IMR-90 (cell line): ENCODE data around the gene ORC2. TPM values are rescaled to one million over a fixed set of nuclear protein-coding genes. Genes with fewer than 3 reads are reported as not detected.
A peak's percentile ranks its signal among the peaks of the same experiment; 100 is the strongest.

Experiments used
- ATAC-seq: fragments of 200-7000 bp; cut with Tn5 transposase; 2 replicates; pipeline ENCODE4 v1.9.1; 2020; ENCODE audit warnings: low read depth, mild to moderate bottlenecking, moderate library complexity
- BruUV-seq: library from RNA; stranded (reverse); fragments of 400-500 nt; replicated peaks from 2 replicates; lab custom pipeline; 2021; lab: Mats Ljungman, UMichigan
- CTCF ChIA-PET: fragments of 300-600 bp; formaldehyde crosslinking; extraction: SDS; loops from one replicate; lab custom pipeline; 2021; ENCODE audit warnings: antibody characterized with exemption; lab: Yijun Ruan, JAX
- POLR2A ChIA-PET: fragments of 300-600 bp; sonication (Branson Sonifier 250); formaldehyde crosslinking; loops from one replicate; lab custom pipeline; 2022; ENCODE audit warnings: antibody characterized with exemption; ENCODE audit not compliant: unreplicated experiment; lab: Charles Lee
- DNase-seq: peaks from one replicate; pipeline ENCODE4 v3.0.0; 2013
- H2AFZ ChIP-seq: replicated peaks from 2 replicates; pipeline ENCODE3; 2013; ENCODE audit warnings: low read length, mild to moderate bottlenecking; ENCODE audit not compliant: poor library complexity
- H2AK5ac ChIP-seq: 2 replicates; pipeline ENCODE4 v1.6.1; 2013; ENCODE audit warnings: low read depth, low read length, inconsistent platforms
- H2AK9ac ChIP-seq: replicated peaks from 2 replicates; pipeline ENCODE3; 2013; ENCODE audit warnings: mild to moderate bottlenecking, low read depth, low read length, moderate library complexity; ENCODE audit not compliant: poor library complexity
- H2BK120ac ChIP-seq: 2 replicates; pipeline ENCODE4 v1.6.1; 2013; ENCODE audit warnings: low read depth, low read length, inconsistent platforms
- H2BK15ac ChIP-seq: 3 replicates; pipeline ENCODE4 v1.6.1; 2013; ENCODE audit warnings: low read depth, low read length, inconsistent platforms
- H2BK20ac ChIP-seq: 2 replicates; pipeline ENCODE4 v1.6.1; 2013; ENCODE audit warnings: low read depth, mild to moderate bottlenecking, inconsistent platforms, low read length, moderate library complexity
- H2BK5ac ChIP-seq: 2 replicates; pipeline ENCODE4 v1.6.1; 2013; ENCODE audit warnings: mild to moderate bottlenecking, low read depth, low read length, inconsistent platforms; ENCODE audit not compliant: poor library complexity, severe bottlenecking
- H3K14ac ChIP-seq: replicated peaks from 2 replicates; pipeline ENCODE4 v1.6.1; 2013; ENCODE audit warnings: low read depth, low read length, inconsistent platforms
- H3K18ac ChIP-seq: 2 replicates; pipeline ENCODE4 v1.6.1; 2013; ENCODE audit warnings: low read depth, low read length, control low read depth
- H3K23ac ChIP-seq: 2 replicates; pipeline ENCODE4 v1.6.1; 2013; ENCODE audit warnings: low read depth, low read length, inconsistent platforms
- H3K27ac ChIP-seq: 2 replicates; pipeline ENCODE4 v1.5.1; 2013; ENCODE audit warnings: mild to moderate bottlenecking, control low read depth, low read length; ENCODE audit not compliant: insufficient read depth
- H3K27me3 ChIP-seq: 2 replicates; pipeline ENCODE4 v1.6.1; 2013; ENCODE audit warnings: low read length; ENCODE audit not compliant: control insufficient read depth, insufficient read depth
- H3K36me3 ChIP-seq: 2 replicates; pipeline ENCODE4 v1.6.1; 2013; ENCODE audit warnings: low read length, mixed read lengths; ENCODE audit not compliant: control insufficient read depth, insufficient read depth
- H3K4ac ChIP-seq: 2 replicates; pipeline ENCODE4 v1.6.1; 2013; ENCODE audit warnings: low read depth, low read length, inconsistent platforms
- H3K4me1 ChIP-seq: 2 replicates; pipeline ENCODE4 v1.6.1; 2013; ENCODE audit warnings: low read length, mixed read lengths; ENCODE audit not compliant: control insufficient read depth, insufficient read depth
- H3K4me2 ChIP-seq: 2 replicates; pipeline ENCODE4 v1.6.1; 2013; ENCODE audit warnings: low read depth, mild to moderate bottlenecking, control low read depth, low read length, moderate library complexity
- H3K4me3 ChIP-seq: 2 replicates; pipeline ENCODE4 v1.5.1; 2013; ENCODE audit warnings: low read depth, mild to moderate bottlenecking, control low read depth, low read length, moderate library complexity; ENCODE audit not compliant: insufficient read depth
- H3K56ac ChIP-seq: 2 replicates; pipeline ENCODE4 v1.6.1; 2013; ENCODE audit warnings: low read length, inconsistent platforms; ENCODE audit not compliant: insufficient read depth; ENCODE audit errors: extremely low read depth
- H3K79me1 ChIP-seq, 2 experiments: 2 replicates each; pipeline ENCODE4 v1.6.1; 2013; ENCODE audit warnings: low read length in 2 of 2, inconsistent platforms in 1 of 2, low read depth in 1 of 2
- H3K9ac ChIP-seq: 2 replicates; pipeline ENCODE4 v1.6.1; 2013; ENCODE audit warnings: low read depth, low read length, control low read depth
- H3K9me1 ChIP-seq: 2 replicates; pipeline ENCODE4 v1.6.1; 2013; ENCODE audit warnings: low read length, inconsistent platforms; ENCODE audit not compliant: insufficient read depth
- H3K9me3 ChIP-seq: 2 replicates; pipeline ENCODE4 v1.6.1; 2013; ENCODE audit warnings: low read length; ENCODE audit not compliant: control insufficient read depth, insufficient read depth
- H4K20me1 ChIP-seq: 2 replicates; pipeline ENCODE4 v1.6.1; 2013; ENCODE audit warnings: low read length, inconsistent platforms; ENCODE audit not compliant: insufficient read depth
- H4K5ac ChIP-seq: 2 replicates; pipeline ENCODE4 v1.6.1; 2013; ENCODE audit warnings: mild to moderate bottlenecking, low read depth, low read length, control low read depth
- H4K8ac ChIP-seq, 2 experiments: 2 replicates each; pipeline ENCODE4 v1.6.1; 2013; ENCODE audit warnings: low read depth in 2 of 2, low read length in 2 of 2, control low read depth in 1 of 2, inconsistent platforms in 1 of 2
- H4K91ac ChIP-seq: 2 replicates; pipeline ENCODE4 v1.6.1; 2013; ENCODE audit warnings: low read depth, low read length, inconsistent platforms; ENCODE audit not compliant: insufficient read depth
- BHLHE40 ChIP-seq: fragments of 150-350 bp; IDR thresholded peaks from 2 replicates; pipeline ENCODE4 v1.6.1; 2016; ENCODE audit warnings: mild to moderate bottlenecking, low read depth, low read length
- CEBPB ChIP-seq: IDR thresholded peaks from 2 replicates; pipeline ENCODE4 v1.6.1; 2012; ENCODE audit warnings: low read depth, low read length, improper control_type of control experiment
- CHD1 ChIP-seq: IDR thresholded peaks from 2 replicates; pipeline ENCODE4 v1.6.1; 2012; ENCODE audit warnings: low read depth, low read length, improper control_type of control experiment
- CTCF ChIP-seq: conservative IDR thresholded peaks from 2 replicates; pipeline ENCODE4 v1.5.1; 2012; ENCODE audit warnings: mild to moderate bottlenecking, low read depth, low read length, improper control_type of control experiment
- FOS ChIP-seq: fragments of 150-350 bp; IDR thresholded peaks from 2 replicates; pipeline ENCODE4 v1.6.1; 2016; ENCODE audit warnings: low read depth, low read length
- MAFK ChIP-seq: IDR thresholded peaks from 2 replicates; pipeline ENCODE4 v1.6.1; 2012; ENCODE audit warnings: low read depth, low read length, improper control_type of control experiment
- MAZ ChIP-seq: IDR thresholded peaks from 2 replicates; pipeline ENCODE4 v1.6.1; 2012; ENCODE audit warnings: low read depth, mild to moderate bottlenecking, low read length, improper control_type of control experiment, moderate library complexity, borderline replicate concordance
- MXI1 ChIP-seq: IDR thresholded peaks from 2 replicates; pipeline ENCODE4 v1.6.1; 2012; ENCODE audit warnings: low read depth, mild to moderate bottlenecking, low read length, moderate library complexity, borderline replicate concordance
- NFE2L2 ChIP-seq: fragments of 150-350 bp; IDR thresholded peaks from 2 replicates; pipeline ENCODE4 v1.6.1; 2016; ENCODE audit warnings: low read depth, mild to moderate bottlenecking, low read length
- POLR2A ChIP-seq: IDR thresholded peaks from 2 replicates; pipeline ENCODE4 v1.6.1; 2012; ENCODE audit warnings: mild to moderate bottlenecking, low read depth, low read length
- RAD21 ChIP-seq: IDR thresholded peaks from 2 replicates; pipeline ENCODE4 v1.6.1; 2012; ENCODE audit warnings: low read length, improper control_type of control experiment
- RCOR1 ChIP-seq: IDR thresholded peaks from 2 replicates; pipeline ENCODE4 v1.6.1; 2012; ENCODE audit warnings: mild to moderate bottlenecking, low read length, improper control_type of control experiment; ENCODE audit not compliant: insufficient replicate concordance
- RFX5 ChIP-seq: IDR thresholded peaks from 2 replicates; pipeline ENCODE4 v1.8.0; 2012; ENCODE audit warnings: low read depth, mild to moderate bottlenecking, low read length, moderate library complexity
- SMC3 ChIP-seq: fragments of 150-350 bp; IDR thresholded peaks from 2 replicates; pipeline ENCODE4 v1.6.1; 2016; ENCODE audit warnings: low read depth, mild to moderate bottlenecking, antibody characterized with exemption, low read length, moderate library complexity
- WGBS, 2 experiments: methylation state at CpG; one replicate each; pipeline versions ENCODE4 v1.1.5 to v1.1.7; 2013; ENCODE audit warnings: missing lambda C conversion rate in 2 of 2; ENCODE audit not compliant: insufficient read length in 1 of 2; ENCODE audit errors: extremely low coverage in 2 of 2; 5-methylcytosine and 5-hydroxymethylcytosine counted together
- dilution Hi-C: fragments of 300-500 bp; cut with HindIII; formaldehyde crosslinking; loops from one replicate; pipeline ENCODE4 v1.14.3; 2018; ENCODE audit warnings: low sequenced_read_pairs; ENCODE audit not compliant: unreplicated experiment
- in situ Hi-C: fragments of 300-500 bp; cut with MboI; formaldehyde crosslinking; loops from 3 replicates; pipeline ENCODE4 v1.14.3; 2019; ENCODE audit warnings: low sequenced_read_pairs, inconsistent platforms, mixed read lengths
- intact Hi-C: fragments of 100-400 bp; cut with micrococcal nuclease; formaldehyde crosslinking; loops from 2 replicates; pipeline ENCODE4 v1.10.0; 2022
- polyA plus RNA-seq, 3 experiments: library from polyadenylated mRNA; depleted of rRNA; stranded (reverse); fragments of >200 nt; gene quantifications; 2 replicates each; pipeline ENCODE4 v1.2.3, GENCODE V29; 2012; ENCODE audit warnings: low replicate concordance in 1 of 3
- total RNA-seq: library from RNA; depleted of rRNA; stranded (reverse); fragments of >200 nt; gene quantifications from 2 replicates; pipeline ENCODE4 v1.2.3, GENCODE V29; 2012
- TF ChIP-seq, protein P1 (sequence below): fragments of 150-350 bp; IDR thresholded peaks from 2 replicates; pipeline ENCODE4 v1.6.1; 2017; ENCODE audit warnings: mild to moderate bottlenecking, antibody characterized with exemption, low read length, low read depth

ORC2 gene
- total and polyA plus RNA-seq, 2 of the 4 experiments (the other 2 are of a cell fraction) = 4.4 to 10.0 TPM

DNA sequence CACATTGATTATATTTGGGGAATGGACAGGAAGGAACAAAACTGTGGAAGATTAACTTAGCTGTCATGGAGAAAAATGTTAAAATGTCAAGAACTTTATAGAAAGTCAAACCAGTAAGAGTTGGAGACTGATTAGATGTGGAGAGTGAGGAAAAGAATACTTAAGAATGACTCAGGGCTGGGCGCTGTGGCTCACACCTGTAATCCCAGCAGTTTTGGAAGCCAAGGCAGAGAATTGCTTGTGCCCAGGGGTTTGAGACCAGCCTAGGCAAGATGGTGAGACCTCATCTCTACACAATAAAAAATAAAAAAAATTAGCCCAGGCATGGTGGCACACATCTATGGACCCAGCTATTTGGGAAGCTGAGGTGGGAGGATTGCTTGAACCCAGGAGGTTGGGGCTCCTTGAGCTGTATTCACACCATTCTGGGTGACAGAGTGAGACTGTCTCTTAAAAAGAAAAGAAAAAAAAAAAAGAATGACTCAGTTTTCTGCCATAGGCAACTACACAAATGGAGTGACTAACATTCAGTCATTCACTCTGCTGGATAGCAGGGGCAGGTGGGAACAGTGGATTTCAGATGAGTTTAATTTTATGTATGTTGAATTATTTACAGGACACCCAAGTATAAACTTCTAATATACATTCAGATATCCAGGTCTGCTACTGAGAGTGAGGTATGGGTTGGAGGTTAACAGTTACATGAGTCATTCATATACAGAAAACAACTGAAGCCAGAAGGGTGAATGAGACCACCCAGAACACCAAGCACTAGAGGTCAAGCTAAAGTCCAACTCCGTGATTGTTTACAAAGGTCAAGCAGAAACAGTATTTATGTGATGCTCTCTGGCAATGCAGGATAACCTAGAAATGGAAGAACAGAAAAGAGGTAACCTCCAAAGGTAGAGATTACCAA is 33.9 kb downstream of the ORC2 start:
- no CpG with 5 or more reads among the region's 2 CpGs for WGBS, 2 experiments
- Histone ChIP-seq H3K9me3 (no peaks in the 10 kb centered on the region), H3K23ac (no peak overlapping the region), H4K91ac (no peak overlapping the region), H3K14ac (no peak overlapping the region), H3K18ac (no peak overlapping the region), H2BK15ac (no peak overlapping the region), H2BK20ac (no peak overlapping the region), H4K8ac (no peak overlapping the region), H3K9ac (no peak overlapping the region), H3K79me1 (no peaks in the 10 kb centered on the region), H2AK9ac (no peak overlapping the region), H4K20me1 (no peaks in the 10 kb centered on the region), H2AK5ac (no peak overlapping the region), H2BK5ac (no peak overlapping the region), H3K27ac (no peak overlapping the region), H2AFZ (no peak overlapping the region), H3K4me3 (no peak overlapping the region), H3K56ac (no peak overlapping the region), H3K4ac (no peak overlapping the region), H4K5ac (no peak overlapping the region), H3K9me1 (no peaks in the 10 kb centered on the region), H2BK120ac (no peak overlapping the region), H3K27me3 (no peaks in the 10 kb centered on the region), H3K4me2 (no peak overlapping the region), H3K36me3 (peaks cover 14% of the 10 kb centered on the region), H3K4me1 (no peaks in the 10 kb centered on the region)
- dilution Hi-C loops = no loop called here
- peak; percentile 54 for DNase-seq
- POLR2A ChIA-PET = no interaction called here
- peak; percentile 46; the same call in 1 of the 2 replicates for ATAC-seq
- BruUV-seq = no TSS peak
- intact Hi-C loops = no loop called here
- in situ Hi-C loops = no loop called here
- CTCF ChIA-PET = no interaction called here
- TF ChIP-seq BHLHE40 (no peak), SMC3 (no peak), FOS (no peak), NFE2L2 (no peak), POLR2A (no peak), CHD1 (no peak), CEBPB (no peak), CTCF (no peak), RAD21 (no peak), MAFK (no peak), MAZ (no peak), MXI1 (no peak), RCOR1 (no peak), RFX5 (no peak)
- TF ChIP-seq, protein P1, sequence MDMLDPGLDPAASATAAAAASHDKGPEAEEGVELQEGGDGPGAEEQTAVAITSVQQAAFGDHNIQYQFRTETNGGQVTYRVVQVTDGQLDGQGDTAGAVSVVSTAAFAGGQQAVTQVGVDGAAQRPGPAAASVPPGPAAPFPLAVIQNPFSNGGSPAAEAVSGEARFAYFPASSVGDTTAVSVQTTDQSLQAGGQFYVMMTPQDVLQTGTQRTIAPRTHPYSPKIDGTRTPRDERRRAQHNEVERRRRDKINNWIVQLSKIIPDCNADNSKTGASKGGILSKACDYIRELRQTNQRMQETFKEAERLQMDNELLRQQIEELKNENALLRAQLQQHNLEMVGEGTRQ = no peak
